SK-N-SH treated with all-trans-retinoic acid at 6 μM for 48 hours (cell line): Measurements from ENCODE around the gene SCIMP.

ENCODE experiments used
- ARNTL ChIP-seq: fragments of 450-650 bp; formaldehyde crosslinking; IDR thresholded peaks from 2 replicates; pipeline ENCODE4 v1.5.0; 2020; ENCODE audit warnings: low read depth, mild to moderate bottlenecking, moderate library complexity, borderline replicate concordance
- BACH2 ChIP-seq: fragments of 250-450 bp; sonication (Bioruptor Pico); IDR thresholded peaks from 2 replicates; pipeline ENCODE4 v1.9.0; 2021; ENCODE audit warnings: mild to moderate bottlenecking, borderline replicate concordance
- CSDC2 ChIP-seq: fragments of 250-450 bp; sonication (Bioruptor Pico); IDR thresholded peaks from 2 replicates; pipeline ENCODE4 v1.5.0; 2020; ENCODE audit warnings: mild to moderate bottlenecking, moderate library complexity
- ESRRG ChIP-seq: fragments of 250-450 bp; sonication (Bioruptor Pico); IDR thresholded peaks from 2 replicates; pipeline ENCODE4 v1.6.1; 2021; ENCODE audit warnings: mild to moderate bottlenecking
- ISL1 ChIP-seq: fragments of 250-450 bp; sonication (Bioruptor Pico); IDR thresholded peaks from 2 replicates; pipeline ENCODE4 v2.1.2; 2022; ENCODE audit warnings: mild to moderate bottlenecking, moderate library complexity
- PPARA ChIP-seq: fragments of 250-450 bp; sonication (Bioruptor Pico); IDR thresholded peaks from 2 replicates; pipeline ENCODE4 v1.5.0; 2020; ENCODE audit warnings: mild to moderate bottlenecking, borderline replicate concordance
- TCF4 ChIP-seq: fragments of 250-450 bp; sonication (Bioruptor Pico); IDR thresholded peaks from 2 replicates; pipeline ENCODE4 v1.8.0; 2021; ENCODE audit warnings: mild to moderate bottlenecking, moderate library complexity, borderline replicate concordance
- TOX ChIP-seq: fragments of 250-450 bp; sonication (Bioruptor Pico); IDR thresholded peaks from 2 replicates; pipeline ENCODE4 v1.8.0; 2021; ENCODE audit warnings: mild to moderate bottlenecking, moderate library complexity, borderline replicate concordance
- ZC3H10 ChIP-seq: fragments of 250-450 bp; sonication (Bioruptor Pico); IDR thresholded peaks from 2 replicates; pipeline ENCODE4 v1.5.1; 2021; ENCODE audit warnings: mild to moderate bottlenecking, moderate library complexity
- ZFP3 ChIP-seq: fragments of 250-450 bp; sonication (Bioruptor Pico); IDR thresholded peaks from 2 replicates; pipeline ENCODE4 v1.5.0; 2020; ENCODE audit warnings: mild to moderate bottlenecking, moderate library complexity
- ZFP30 ChIP-seq: fragments of 450-650 bp; formaldehyde crosslinking; IDR thresholded peaks from 2 replicates; pipeline ENCODE4 v1.5.0; 2022; ENCODE audit warnings: mild to moderate bottlenecking, moderate library complexity
- TF ChIP-seq, protein P1 (sequence below): fragments of 250-450 bp; sonication (Bioruptor Pico); IDR thresholded peaks from 2 replicates; pipeline ENCODE4 v1.5.1; 2021; ENCODE audit warnings: mild to moderate bottlenecking, moderate library complexity
- TF ChIP-seq, protein P2 (sequence below): fragments of 250-450 bp; sonication (Bioruptor Pico); IDR thresholded peaks from 2 replicates; pipeline ENCODE4 v1.8.0; 2020; ENCODE audit warnings: mild to moderate bottlenecking, moderate library complexity, borderline replicate concordance

DNA sequence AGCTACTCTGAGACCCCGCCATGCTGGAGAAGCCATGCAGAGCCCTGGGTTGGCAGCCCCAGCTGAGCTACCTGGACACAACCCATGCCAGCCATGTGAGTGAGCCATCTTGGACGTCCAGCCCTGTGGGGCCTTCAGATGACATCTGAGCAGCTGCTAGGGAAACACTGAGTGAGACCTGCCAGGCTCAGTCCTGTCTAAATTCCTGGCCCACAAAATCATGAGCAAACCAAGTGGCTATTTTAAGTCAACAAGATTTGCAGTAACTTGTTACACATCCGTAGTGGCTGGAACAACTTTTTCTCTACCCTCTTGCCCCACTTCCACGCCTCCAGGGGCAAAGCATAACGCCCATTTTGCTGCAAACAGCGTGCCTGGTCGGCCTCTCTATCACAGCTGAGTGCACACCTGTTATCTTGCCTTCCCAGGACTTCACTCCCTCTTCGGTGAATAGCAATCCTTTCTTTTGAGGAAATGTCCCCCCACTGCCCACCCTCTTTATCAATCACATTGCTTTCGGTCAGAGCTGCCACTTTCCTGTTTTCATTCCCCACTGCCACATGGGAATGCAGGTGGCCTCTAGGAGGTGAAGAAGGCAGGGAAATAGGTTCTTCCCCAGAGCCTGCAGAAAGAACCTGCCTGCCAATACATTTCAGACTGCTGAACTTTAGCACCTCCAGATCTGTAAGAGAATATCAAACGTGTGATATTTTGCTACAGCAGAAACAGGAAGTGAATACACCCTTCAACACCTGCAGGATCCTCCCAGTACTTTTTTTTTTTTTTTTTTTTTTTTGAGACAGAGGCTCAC, 7.4 kb upstream of the SCIMP start:
- no peak for TF ChIP-seq ARNTL
- no peak for TF ChIP-seq ISL1 (CRISPR knock-in tag)
- TF ChIP-seq ZFP3 (CRISPR knock-in tag), result no peak
- TF ChIP-seq ZC3H10 (CRISPR knock-in tag), result no peak
- no peak for TF ChIP-seq CSDC2 (CRISPR knock-in tag)
- no peak for TF ChIP-seq PPARA
- no peak for TF ChIP-seq TCF4 (CRISPR knock-in tag)
- TF ChIP-seq, protein P1, sequence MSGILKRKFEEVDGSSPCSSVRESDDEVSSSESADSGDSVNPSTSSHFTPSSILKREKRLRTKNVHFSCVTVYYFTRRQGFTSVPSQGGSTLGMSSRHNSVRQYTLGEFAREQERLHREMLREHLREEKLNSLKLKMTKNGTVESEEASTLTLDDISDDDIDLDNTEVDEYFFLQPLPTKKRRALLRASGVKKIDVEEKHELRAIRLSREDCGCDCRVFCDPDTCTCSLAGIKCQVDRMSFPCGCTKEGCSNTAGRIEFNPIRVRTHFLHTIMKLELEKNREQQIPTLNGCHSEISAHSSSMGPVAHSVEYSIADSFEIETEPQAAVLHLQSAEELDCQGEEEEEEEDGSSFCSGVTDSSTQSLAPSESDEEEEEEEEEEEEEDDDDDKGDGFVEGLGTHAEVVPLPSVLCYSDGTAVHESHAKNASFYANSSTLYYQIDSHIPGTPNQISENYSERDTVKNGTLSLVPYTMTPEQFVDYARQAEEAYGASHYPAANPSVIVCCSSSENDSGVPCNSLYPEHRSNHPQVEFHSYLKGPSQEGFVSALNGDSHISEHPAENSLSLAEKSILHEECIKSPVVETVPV (CRISPR knock-in tag), result no peak
- TF ChIP-seq, protein P2, sequence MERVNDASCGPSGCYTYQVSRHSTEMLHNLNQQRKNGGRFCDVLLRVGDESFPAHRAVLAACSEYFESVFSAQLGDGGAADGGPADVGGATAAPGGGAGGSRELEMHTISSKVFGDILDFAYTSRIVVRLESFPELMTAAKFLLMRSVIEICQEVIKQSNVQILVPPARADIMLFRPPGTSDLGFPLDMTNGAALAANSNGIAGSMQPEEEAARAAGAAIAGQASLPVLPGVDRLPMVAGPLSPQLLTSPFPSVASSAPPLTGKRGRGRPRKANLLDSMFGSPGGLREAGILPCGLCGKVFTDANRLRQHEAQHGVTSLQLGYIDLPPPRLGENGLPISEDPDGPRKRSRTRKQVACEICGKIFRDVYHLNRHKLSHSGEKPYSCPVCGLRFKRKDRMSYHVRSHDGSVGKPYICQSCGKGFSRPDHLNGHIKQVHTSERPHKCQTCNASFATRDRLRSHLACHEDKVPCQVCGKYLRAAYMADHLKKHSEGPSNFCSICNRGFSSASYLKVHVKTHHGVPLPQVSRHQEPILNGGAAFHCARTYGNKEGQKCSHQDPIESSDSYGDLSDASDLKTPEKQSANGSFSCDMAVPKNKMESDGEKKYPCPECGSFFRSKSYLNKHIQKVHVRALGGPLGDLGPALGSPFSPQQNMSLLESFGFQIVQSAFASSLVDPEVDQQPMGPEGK (CRISPR knock-in tag), result no peak
- no peak for TF ChIP-seq TOX (CRISPR knock-in tag)
- no peak for TF ChIP-seq BACH2 (CRISPR knock-in tag)
- TF ChIP-seq ESRRG, result no peak
- TF ChIP-seq ZFP30 (CRISPR knock-in tag), result no peak
